GM23248 (cell line): Measurements from ENCODE around the gene CAMK2D.

Experiments used
- EZH2 ChIP-seq: fragments of 200-600 bp; sonication (generic); IDR thresholded peaks from 2 replicates; pipeline ENCODE4 v1.6.1; 2018; ENCODE audit warnings: antibody characterized with exemption, mild to moderate bottlenecking; ENCODE audit not compliant: insufficient read depth, poor library complexity, severe bottlenecking
- EZH2phosphoT487 ChIP-seq: fragments of 200-600 bp; sonication (generic); IDR thresholded peaks from 2 replicates; pipeline ENCODE4 v1.6.1; 2018; ENCODE audit warnings: antibody characterized with exemption, moderate library complexity, mild to moderate bottlenecking, low read depth; ENCODE audit not compliant: insufficient read depth

GRCh38 chr4:113707048-113707447, 54.5 kb downstream of the CAMK2D start:
- TF ChIP-seq EZH2 (no peak), EZH2phosphoT487 (no peak)
